HCT116 (cell line): ENCODE data around the gene NDUFS8. TPM values are rescaled to one million over a fixed set of nuclear protein-coding genes. Genes with fewer than 3 reads are reported as not detected.

Experiments used
- ATAC-seq: fragments of 200-7000 bp; cut with Tn5 transposase; 2 replicates; pipeline ENCODE4 v1.9.1; 2020; ENCODE audit warnings: mild to moderate bottlenecking, moderate library complexity
- BruUV-seq: library from RNA; stranded (reverse); fragments of 400-500 nt; replicated peaks from 2 replicates; lab custom pipeline; 2021; lab: Mats Ljungman, UMichigan
- CTCF ChIA-PET: fragments of 300-600 bp; sonication (Branson Sonifier 250); formaldehyde crosslinking; loops from one replicate; lab custom pipeline; 2021; ENCODE audit warnings: antibody characterized with exemption; lab: Charles Lee
- POLR2A ChIA-PET: fragments of 300-600, 350-600 bp; sonication (Branson Sonifier 250); formaldehyde crosslinking; loops from one replicate; lab custom pipeline; 2021; ENCODE audit warnings: antibody characterized with exemption; lab: Charles Lee
- RAD21 ChIA-PET, 2 experiments: fragments of 300-600 bp; sonication (Branson Sonifier 250); formaldehyde crosslinking; loops; one replicate each; lab custom pipeline; 2023; ENCODE audit warnings: low total read pairs in 2 of 2; ENCODE audit not compliant: uncharacterized antibody in 2 of 2, unreplicated experiment in 2 of 2, low non-redundant PET in 1 of 2; lab: Charles Lee
- DNase-seq: peaks from one replicate; pipeline ENCODE4 v3.0.0-alpha.2; 2010; ENCODE audit warnings: low read depth, low spot score
- H2AFZ ChIP-seq: fragments of 200-600 bp; shearing (Covaris generic), sonication (generic); 2 replicates; pipeline ENCODE4 v1.6.1; 2017; ENCODE audit warnings: low read depth, mixed run types, mixed read lengths, antibody characterized with exemption, low read length; ENCODE audit not compliant: poor library complexity, severe bottlenecking
- H3K27ac ChIP-seq: 2 replicates; pipeline ENCODE4 v1.5.1; 2012; ENCODE audit warnings: low read depth, low read length
- H3K27me3 ChIP-seq: fragments of 200-600 bp; sonication (generic); 2 replicates; pipeline ENCODE4 v1.6.1; 2016; ENCODE audit warnings: mixed run types, low read length, mixed read lengths; ENCODE audit not compliant: insufficient read depth
- H3K36me3 ChIP-seq, 2 experiments: fragments of 200-500 bp in 1 of 2; fragments of 200-600 bp in 1 of 2; sonication (Bioruptor generic) in 1 of 2; sonication (generic) in 1 of 2; 2 replicates each; pipeline versions ENCODE4 v1.5.1 to v1.6.1; 2014 to 2016; ENCODE audit warnings: low read length in 2 of 2, inconsistent platforms in 1 of 2, mixed read lengths in 1 of 2, mixed run types in 1 of 2; ENCODE audit not compliant: insufficient read depth in 2 of 2, control insufficient read depth in 1 of 2
- H3K4me1 ChIP-seq, 2 experiments: fragments of 200-600 bp in 1 of 2; sonication (generic) in 1 of 2; 2 replicates each; pipeline versions ENCODE4 v1.5.1 to v1.6.1; 2012 to 2017; ENCODE audit warnings: low read length in 2 of 2, inconsistent platforms in 1 of 2, mild to moderate bottlenecking in 1 of 2, mixed read lengths in 1 of 2, mixed run types in 1 of 2, moderate library complexity in 1 of 2; ENCODE audit not compliant: insufficient read depth in 2 of 2, control insufficient read depth in 1 of 2
- H3K4me2 ChIP-seq: fragments of 200-600 bp; sonication (generic); 2 replicates; pipeline ENCODE4 v1.6.1; 2017; ENCODE audit warnings: mixed run types, low read length, mixed read lengths
- H3K4me3 ChIP-seq, 2 experiments: fragments of 200-600 bp in 1 of 2; sonication (generic) in 1 of 2; replicated peaks in 1 of 2; 2 replicates each; pipeline ENCODE4 v1.5.1; 2011 to 2016; ENCODE audit warnings: low read length in 2 of 2, control low read depth in 1 of 2, low read depth in 1 of 2, mild to moderate bottlenecking in 1 of 2, mixed read lengths in 1 of 2, mixed run types in 1 of 2
- H3K79me2 ChIP-seq: fragments of 200-600 bp; sonication (generic); 2 replicates; pipeline ENCODE4 v1.6.1; 2017; ENCODE audit warnings: mild to moderate bottlenecking, mixed run types, low read length, moderate library complexity, mixed read lengths; ENCODE audit not compliant: insufficient read depth
- H3K9ac ChIP-seq: fragments of 200-600 bp; sonication (generic); 2 replicates; pipeline ENCODE4 v1.6.1; 2016; ENCODE audit warnings: low read length, mixed read lengths
- H3K9me2 ChIP-seq: fragments of 200-600 bp; sonication (generic), shearing (Covaris generic); 2 replicates; pipeline ENCODE4 v1.6.1; 2017; ENCODE audit warnings: mixed run types, mild to moderate bottlenecking, moderate library complexity; ENCODE audit not compliant: insufficient read depth
- H3K9me3 ChIP-seq, 2 experiments: fragments of 200-500 bp in 1 of 2; fragments of 200-600 bp in 1 of 2; sonication (Bioruptor generic) in 1 of 2; sonication (generic) in 1 of 2; 2 replicates each; pipeline ENCODE4 v1.6.1; 2014 to 2017; ENCODE audit warnings: low read length in 2 of 2, mixed read lengths in 2 of 2, inconsistent platforms in 1 of 2, low read depth in 1 of 2, mild to moderate bottlenecking in 1 of 2, mixed run types in 1 of 2, moderate library complexity in 1 of 2; ENCODE audit not compliant: control insufficient read depth in 1 of 2, insufficient read depth in 1 of 2
- H4K20me1 ChIP-seq: fragments of 200-600 bp; sonication (generic), shearing (Covaris generic); 2 replicates; pipeline ENCODE4 v1.6.1; 2017; ENCODE audit warnings: mixed run types, mild to moderate bottlenecking, moderate library complexity; ENCODE audit not compliant: insufficient read depth
- CBX3 ChIP-seq: IDR thresholded peaks from 2 replicates; pipeline ENCODE4 v1.6.1; 2012; ENCODE audit warnings: low read depth
- EZH2 ChIP-seq: fragments of 200-600 bp; sonication (generic); IDR thresholded peaks from 2 replicates; pipeline ENCODE4 v1.6.1; 2017; ENCODE audit warnings: antibody characterized with exemption, mixed run types
- JUND ChIP-seq: IDR thresholded peaks from 2 replicates; pipeline ENCODE4 v1.6.1; 2012
- RAD21 ChIP-seq: IDR thresholded peaks from 2 replicates; pipeline ENCODE4 v1.6.1; 2012; ENCODE audit warnings: low read depth, mild to moderate bottlenecking
- REST ChIP-seq: IDR thresholded peaks from 2 replicates; pipeline ENCODE4 v1.6.1; 2012; ENCODE audit warnings: low read depth
- SRF ChIP-seq: IDR thresholded peaks from 2 replicates; pipeline ENCODE4 v1.6.1; 2012; ENCODE audit warnings: low read depth
- TCF7L2 ChIP-seq: IDR thresholded peaks from 2 replicates; pipeline ENCODE4 v1.7.0; 2011; ENCODE audit warnings: borderline replicate concordance, inconsistent platforms; ENCODE audit not compliant: insufficient read depth, insufficient read length; ENCODE audit errors: extremely low read depth
- ZFX ChIP-seq: fragments of 450-650 bp; IDR thresholded peaks from 2 replicates; pipeline ENCODE4 v1.6.1; 2017
- intact Hi-C: fragments of 100-400 bp; cut with micrococcal nuclease; formaldehyde crosslinking; loops from 2 replicates; pipeline ENCODE4 v1.10.0; 2022
- total RNA-seq: library from RNA; stranded (reverse); gene quantifications from one replicate; pipeline ENCODE4 v1.2.1, GENCODE V29; 2021; ENCODE audit not compliant: unreplicated experiment
- TF ChIP-seq, protein P1 (sequence below): IDR thresholded peaks from 2 replicates; pipeline ENCODE4 v1.6.1; 2011; ENCODE audit warnings: mild to moderate bottlenecking, low read length, moderate library complexity; ENCODE audit not compliant: insufficient replicate concordance; ENCODE audit errors: extremely low read depth
- TF ChIP-seq, protein P2 (sequence below), 3 experiments: fragments of 200-600 bp in 1 of 3; sonication (generic) in 1 of 3; IDR thresholded peaks in 2 of 3; conservative IDR thresholded peaks in 1 of 3; 2 replicates each; pipeline ENCODE4 v1.5.1; 2012 to 2017; ENCODE audit warnings: low read depth in 2 of 3, low read length in 2 of 3, antibody characterized with exemption in 1 of 3, borderline replicate concordance in 1 of 3, control low read depth in 1 of 3, mild to moderate bottlenecking in 1 of 3, mixed read lengths in 1 of 3, mixed run types in 1 of 3, moderate library complexity in 1 of 3; ENCODE audit not compliant: insufficient read depth in 1 of 3
- TF ChIP-seq, protein P3 (sequence below): IDR thresholded peaks from 2 replicates; pipeline ENCODE4 v1.6.1; 2012

NDUFS8 gene
- total RNA-seq, 1 experiment from 2014 or later = 189 TPM

GRCh38 chr11:68074584-68075352 lies 44.3 kb downstream of the NDUFS8 start:
- no peak overlapping the region for H3K9ac ChIP-seq
- no peak overlapping the region for H3K4me2 ChIP-seq
- RAD21 ChIA-PET = no interaction called here
- no peak for DNase-seq
- H3K27ac ChIP-seq = no peak overlapping the region
- H3K79me2 ChIP-seq = peaks cover 5% of the 10 kb centered on the region; the same call in 1 of the 2 replicates
- intact Hi-C loops = no loop called here
- TF ChIP-seq TCF7L2 = no peak
- no peak for TF ChIP-seq RAD21
- TF ChIP-seq EZH2 = no peak
- no peak for TF ChIP-seq SRF
- TF ChIP-seq, protein P1, sequence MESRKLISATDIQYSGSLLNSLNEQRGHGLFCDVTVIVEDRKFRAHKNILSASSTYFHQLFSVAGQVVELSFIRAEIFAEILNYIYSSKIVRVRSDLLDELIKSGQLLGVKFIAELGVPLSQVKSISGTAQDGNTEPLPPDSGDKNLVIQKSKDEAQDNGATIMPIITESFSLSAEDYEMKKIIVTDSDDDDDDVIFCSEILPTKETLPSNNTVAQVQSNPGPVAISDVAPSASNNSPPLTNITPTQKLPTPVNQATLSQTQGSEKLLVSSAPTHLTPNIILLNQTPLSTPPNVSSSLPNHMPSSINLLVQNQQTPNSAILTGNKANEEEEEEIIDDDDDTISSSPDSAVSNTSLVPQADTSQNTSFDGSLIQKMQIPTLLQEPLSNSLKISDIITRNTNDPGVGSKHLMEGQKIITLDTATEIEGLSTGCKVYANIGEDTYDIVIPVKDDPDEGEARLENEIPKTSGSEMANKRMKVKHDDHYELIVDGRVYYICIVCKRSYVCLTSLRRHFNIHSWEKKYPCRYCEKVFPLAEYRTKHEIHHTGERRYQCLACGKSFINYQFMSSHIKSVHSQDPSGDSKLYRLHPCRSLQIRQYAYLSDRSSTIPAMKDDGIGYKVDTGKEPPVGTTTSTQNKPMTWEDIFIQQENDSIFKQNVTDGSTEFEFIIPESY = no peak
- no peak for TF ChIP-seq JUND
- no peak for TF ChIP-seq CBX3
- TF ChIP-seq REST = no peak
- TF ChIP-seq, protein P2, sequence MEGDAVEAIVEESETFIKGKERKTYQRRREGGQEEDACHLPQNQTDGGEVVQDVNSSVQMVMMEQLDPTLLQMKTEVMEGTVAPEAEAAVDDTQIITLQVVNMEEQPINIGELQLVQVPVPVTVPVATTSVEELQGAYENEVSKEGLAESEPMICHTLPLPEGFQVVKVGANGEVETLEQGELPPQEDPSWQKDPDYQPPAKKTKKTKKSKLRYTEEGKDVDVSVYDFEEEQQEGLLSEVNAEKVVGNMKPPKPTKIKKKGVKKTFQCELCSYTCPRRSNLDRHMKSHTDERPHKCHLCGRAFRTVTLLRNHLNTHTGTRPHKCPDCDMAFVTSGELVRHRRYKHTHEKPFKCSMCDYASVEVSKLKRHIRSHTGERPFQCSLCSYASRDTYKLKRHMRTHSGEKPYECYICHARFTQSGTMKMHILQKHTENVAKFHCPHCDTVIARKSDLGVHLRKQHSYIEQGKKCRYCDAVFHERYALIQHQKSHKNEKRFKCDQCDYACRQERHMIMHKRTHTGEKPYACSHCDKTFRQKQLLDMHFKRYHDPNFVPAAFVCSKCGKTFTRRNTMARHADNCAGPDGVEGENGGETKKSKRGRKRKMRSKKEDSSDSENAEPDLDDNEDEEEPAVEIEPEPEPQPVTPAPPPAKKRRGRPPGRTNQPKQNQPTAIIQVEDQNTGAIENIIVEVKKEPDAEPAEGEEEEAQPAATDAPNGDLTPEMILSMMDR (IDR thresholded peaks at IDR 0.05 in 2 of 3, conservative IDR thresholded peaks at IDR 0.05 in 1 of 3; ENCODE audit: borderline replicate concordance in 1 of 3, insufficient read depth in 1 of 3, low read depth in 2 of 3, low read length in 2 of 3) = no peak
- TF ChIP-seq, protein P3, sequence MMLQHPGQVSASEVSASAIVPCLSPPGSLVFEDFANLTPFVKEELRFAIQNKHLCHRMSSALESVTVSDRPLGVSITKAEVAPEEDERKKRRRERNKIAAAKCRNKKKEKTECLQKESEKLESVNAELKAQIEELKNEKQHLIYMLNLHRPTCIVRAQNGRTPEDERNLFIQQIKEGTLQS = no peak
- TF ChIP-seq ZFX = no peak
- TF ChIP-seq, all 23 proteins: peak for 0
- no peak overlapping the region for H2AFZ ChIP-seq
- H3K9me2 ChIP-seq = no peaks in the 10 kb centered on the region
- ChIA-PET CTCF (no interaction called here), POLR2A (no interaction called here)
- no peaks in the 10 kb centered on the region; a peak in 1 of 4 replicates for H3K4me1 ChIP-seq
- ATAC-seq = no peak
- BruUV-seq = no TSS peak
- H3K9me3 ChIP-seq = no peaks in the 10 kb centered on the region
- no peaks in the 10 kb centered on the region for H3K27me3 ChIP-seq
- no peak overlapping the region for H3K4me3 ChIP-seq
- no peaks in the 10 kb centered on the region; the same call in 1 of the 2 replicates for H4K20me1 ChIP-seq
- peaks cover 10 to 26% of the 10 kb centered on the region in 2 experiments; a peak in 3 of 4 replicates for H3K36me3 ChIP-seq
